Stimulated activated CD8-positive, alpha-beta memory T cell treated with anti-CD3 and anti-CD28 coated beads, Interleukin-7, amount 100 ng/mL, for 1 hour (primary cell): ENCODE data around the gene AACS.
"Not testable (repeated sequence)": the region's sequence is repeated elsewhere in the genome, so short reads cannot be mapped to it uniquely, and the experiment has no call there.

Source experiments
- DNase-seq, 2 donors: peaks; one replicate each; pipeline ENCODE4 v3.0.0-alpha.2; 2020; ENCODE audit warnings: low read depth in 2 of 2

The AACS gene

DNA sequence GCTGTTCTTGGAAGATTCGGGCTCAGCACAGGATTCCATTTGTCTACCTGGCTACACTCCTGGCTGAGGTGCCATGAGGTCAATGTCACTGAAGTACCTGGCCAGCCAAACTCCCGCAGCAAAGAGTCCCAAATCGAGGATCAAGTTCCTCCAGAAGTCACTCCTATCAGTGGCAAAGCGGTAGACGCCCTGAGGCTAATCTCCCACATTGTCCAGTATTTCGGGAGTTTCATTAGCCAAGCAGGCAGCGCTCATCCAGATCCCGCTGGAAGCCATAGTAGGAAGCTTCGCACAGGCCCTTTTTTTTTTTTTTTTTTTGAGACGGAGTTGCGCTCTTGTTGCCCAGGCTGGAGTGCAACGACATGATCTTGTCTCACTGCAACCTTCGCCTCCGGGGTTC is 8.9 kb upstream of the AACS start:
- DNase-seq = no peak

- DNase-seq = no peak
Measured at GRCh38 chr12:125057708-125058107, 7.5 kb upstream of the AACS start.

DNA sequence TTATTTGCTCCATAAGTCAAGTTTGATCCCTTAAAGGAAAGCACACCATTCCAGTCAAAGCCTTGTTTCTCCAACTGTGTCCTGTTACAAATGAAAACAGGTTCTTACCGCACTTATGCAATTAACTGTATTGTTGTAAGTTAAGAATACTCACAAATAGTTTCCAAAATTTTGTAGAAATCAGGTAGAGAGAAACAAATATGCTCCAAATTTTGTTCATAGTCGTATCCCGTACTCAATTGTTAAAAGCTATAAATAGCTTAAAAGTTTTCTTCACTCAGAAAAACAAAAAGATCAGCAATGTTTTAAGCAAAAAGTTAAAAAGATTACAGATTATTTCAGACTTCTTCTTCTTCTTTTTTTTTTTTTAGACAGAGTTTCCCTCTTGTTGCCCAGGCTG is 4.0 kb upstream of the AACS start:
- DNase-seq = no peak

DNA sequence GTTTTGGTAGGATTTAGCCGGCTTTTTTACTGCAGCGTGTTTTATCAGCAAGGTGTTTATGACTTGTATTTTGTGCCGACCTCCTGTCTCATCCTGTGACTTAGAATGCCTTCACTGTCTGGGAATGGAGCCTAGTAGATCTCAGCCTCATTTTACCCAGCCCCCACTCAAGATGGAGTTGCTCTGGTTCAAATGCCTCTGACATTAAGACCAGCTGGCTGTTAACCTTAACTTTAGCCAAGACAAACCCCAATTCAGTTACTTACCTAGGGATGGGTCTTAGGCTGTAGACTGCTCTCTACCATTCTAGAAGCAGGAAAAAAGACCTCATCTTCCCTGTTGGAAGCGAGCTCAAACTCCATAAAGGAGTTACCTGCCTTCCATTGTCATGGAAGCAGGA is 1.7 kb upstream of the AACS start:
- not testable (repeated sequence) for DNase-seq

DNA sequence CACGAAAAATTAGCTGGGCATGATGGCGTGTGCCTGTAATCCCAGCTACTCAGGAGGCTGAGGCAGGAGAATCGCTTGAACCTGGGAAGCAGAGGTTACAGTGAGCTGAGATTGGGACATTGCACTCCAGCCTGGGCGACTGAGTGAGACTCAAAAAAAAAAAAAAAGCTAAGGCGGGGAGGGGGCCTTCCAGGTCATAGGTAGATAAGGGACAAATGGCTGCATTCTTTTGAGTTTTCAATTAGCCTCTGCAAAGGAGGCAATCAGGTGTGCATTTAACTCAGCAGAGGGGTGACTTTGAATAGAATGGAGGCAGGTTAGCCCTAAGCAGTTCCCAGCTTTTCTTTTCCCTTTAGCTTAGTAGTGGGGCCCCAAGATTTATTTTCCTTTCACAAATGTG is 743 bp upstream of the AACS start:
- no peak for DNase-seq

- no peak for DNase-seq
Measured at GRCh38 chr12:125065919-125066570, 810 bp downstream of the AACS start.

- DNase-seq = no peak
Measured at GRCh38 chr12:125068391-125068790, 3.2 kb downstream of the AACS start.

GRCh38 chr12:125069616-125070015 is 4.4 kb downstream of the AACS start:
- DNase-seq = no peak

- DNase-seq = no peak
Measured at GRCh38 chr12:125070112-125070511, 4.9 kb downstream of the AACS start.

- no peak for DNase-seq
Measured at GRCh38 chr12:125070661-125071390, 5.6 kb downstream of the AACS start.

- no peak for DNase-seq
Measured at GRCh38 chr12:125071456-125071855, 6.2 kb downstream of the AACS start.

DNA sequence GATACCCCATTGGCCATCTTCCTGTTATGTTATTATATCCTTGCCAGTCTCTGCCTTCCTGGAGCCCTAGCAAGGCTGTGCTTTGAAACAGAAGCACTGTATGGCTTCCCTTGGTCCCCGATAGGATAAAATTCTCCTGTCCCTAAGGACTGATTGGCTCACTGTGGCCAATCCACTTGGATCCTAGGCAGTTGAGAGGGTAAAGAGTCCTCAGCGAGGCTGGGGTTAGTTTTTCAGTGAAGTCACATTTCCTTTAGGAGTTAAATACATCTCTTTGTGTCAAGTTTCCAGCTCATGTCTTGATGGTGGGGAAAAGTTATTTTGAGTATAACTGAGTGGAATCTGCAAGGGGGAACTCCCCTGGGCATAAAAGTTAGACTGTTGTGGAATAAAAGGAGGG is 7.3 kb downstream of the AACS start:
- DNase-seq = no peak

DNA sequence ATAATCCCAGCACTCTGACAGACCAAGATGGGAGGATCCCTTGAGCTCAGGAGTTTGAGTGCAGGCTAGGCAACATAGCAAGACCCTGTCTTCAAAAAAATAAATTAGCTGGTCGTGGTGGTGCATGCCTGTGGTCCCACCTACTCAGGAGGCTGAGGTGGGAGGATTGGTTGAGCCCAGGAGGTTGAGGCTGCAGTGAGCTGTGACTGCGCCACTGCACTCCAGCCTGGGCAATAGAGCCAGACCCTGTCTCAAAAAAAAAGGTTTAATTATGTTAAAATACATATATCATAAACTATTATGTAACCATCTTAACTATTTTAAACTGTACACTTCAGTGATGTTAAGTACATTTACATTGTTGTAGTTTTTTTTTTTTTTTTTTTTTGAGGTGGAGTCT is 9.1 kb downstream of the AACS start:
- DNase-seq = not testable (repeated sequence)

GRCh38 chr12:125076103-125076502 is 10.9 kb downstream of the AACS start:
- DNase-seq = no peak

DNA sequence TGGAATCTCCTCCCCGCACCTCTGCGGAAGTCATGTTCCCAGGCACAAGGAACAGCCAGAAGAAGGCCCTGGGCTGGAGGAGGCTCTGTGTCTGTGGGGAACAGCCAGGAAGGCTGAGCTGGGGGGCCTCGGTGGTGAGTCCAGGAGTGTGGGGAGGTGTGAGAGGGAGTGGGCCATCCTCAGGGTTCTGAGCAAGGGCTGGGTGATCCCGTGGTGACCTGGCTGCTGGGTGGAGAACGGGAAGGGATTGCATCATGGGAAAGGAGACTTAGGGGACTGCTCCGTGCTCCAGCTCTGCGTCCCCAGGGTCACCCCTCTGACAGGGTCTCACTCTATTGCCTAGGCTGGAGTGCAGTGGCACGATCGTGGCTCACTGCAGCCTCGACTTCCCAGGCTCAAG is 13.8 kb downstream of the AACS start:
- DNase-seq = no peak

GRCh38 chr12:125079648-125080645 is 14.7 kb downstream of the AACS start:
- DNase-seq = no peak

DNA sequence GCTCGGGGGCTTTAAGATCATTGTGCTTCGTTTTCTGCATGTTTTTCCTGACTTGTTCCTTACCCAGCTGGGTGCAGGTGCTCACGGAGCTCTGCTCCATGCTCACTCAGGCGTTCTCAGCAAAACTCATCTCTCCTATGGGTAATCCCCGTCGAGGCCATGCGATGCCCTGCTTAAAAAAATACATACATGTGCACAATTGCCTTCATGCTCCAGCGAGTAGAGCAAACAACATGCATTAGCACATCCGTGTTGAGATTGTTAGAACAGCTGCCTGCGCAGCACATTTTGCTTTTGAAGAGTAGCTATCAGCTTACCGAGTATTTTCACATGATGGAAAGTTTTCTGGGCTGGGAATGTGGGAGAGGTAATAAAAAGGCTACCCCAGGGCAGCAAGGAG is 16.2 kb downstream of the AACS start:
- DNase-seq = no peak

GRCh38 chr12:125083072-125083471 is 17.8 kb downstream of the AACS start:
- DNase-seq = no peak

DNA sequence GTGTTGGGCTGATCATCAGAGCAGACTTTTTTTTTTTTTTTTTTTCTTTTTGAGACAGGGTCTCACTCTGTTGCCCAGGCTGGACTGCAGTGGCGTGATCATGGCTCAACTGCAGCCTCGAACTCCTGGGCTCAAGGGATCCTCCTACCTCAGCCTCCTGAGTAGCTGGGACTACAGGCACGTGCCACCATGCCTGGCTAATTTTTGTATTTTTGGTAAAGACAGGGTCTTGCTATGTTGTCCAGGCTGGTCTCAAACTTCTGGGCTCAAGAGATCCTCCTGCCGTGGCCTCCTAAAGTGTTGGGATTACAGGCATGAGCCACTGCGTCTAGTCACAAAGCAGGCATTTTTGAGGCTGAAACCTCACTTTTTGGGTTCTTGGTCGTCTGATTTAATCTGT is 23.0 kb downstream of the AACS start:
- DNase-seq = not testable (repeated sequence)

GRCh38 chr12:125089083-125089482 is 23.8 kb downstream of the AACS start:
- no peak for DNase-seq

DNA sequence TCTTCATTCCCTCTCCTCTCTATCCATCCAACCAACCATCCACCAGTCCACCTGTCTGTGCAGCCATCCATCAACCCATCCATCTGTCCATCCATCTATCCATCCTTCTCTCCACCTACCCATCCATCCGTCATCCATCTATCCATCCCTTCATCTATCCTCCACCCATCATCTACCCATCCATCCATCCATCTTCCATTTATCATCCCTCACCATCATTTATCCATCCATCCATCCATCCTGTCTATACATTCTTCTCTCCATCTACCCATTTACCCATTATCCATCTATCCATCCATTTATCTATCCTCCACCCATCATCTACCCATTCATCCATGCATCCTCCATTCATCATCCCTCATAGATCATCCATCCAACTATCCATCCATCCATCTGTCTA is 24.4 kb downstream of the AACS start:
- DNase-seq = no peak

- no peak for DNase-seq
Measured at GRCh38 chr12:125090437-125090836, 25.2 kb downstream of the AACS start.
